ENCODE results near the gene ZNF277.

Gene ZNF277

GRCh38 chr7:112260911-112261310 is 54.4 kb downstream of the ZNF277 start:
- H3K79me2 ChIP-seq (ENCODE audit: insufficient read depth, low read depth) = peaks cover 25% of the 10 kb centered on the region
- H3K4me2 ChIP-seq = no peak overlapping the region
- no peak overlapping the region for H2AFZ ChIP-seq (ENCODE audit: low read depth)
- no peaks in the 10 kb centered on the region for H3K27me3 ChIP-seq (ENCODE audit: insufficient read depth, low read depth)
- no peak overlapping the region for H3K4me3 ChIP-seq (IDR thresholded peaks at IDR 0.05; ENCODE audit: insufficient read depth, low read depth, low read length)
- no peak for TF ChIP-seq CTCF (conservative IDR thresholded peaks at IDR 0.05; ENCODE audit: low read depth, low read length)
- peaks cover 57% of the 10 kb centered on the region for H3K4me1 ChIP-seq (ENCODE audit: low read depth, poor library complexity, severe bottlenecking)
- H4K20me1 ChIP-seq (ENCODE audit: insufficient read depth) = no peaks in the 10 kb centered on the region
- H3K27ac ChIP-seq = no peak overlapping the region
- no peaks in the 10 kb centered on the region for H3K36me3 ChIP-seq (ENCODE audit: insufficient read depth)
- no peak overlapping the region for H3K9ac ChIP-seq

GRCh38 chr7:112262036-112262435 is 55.5 kb downstream of the ZNF277 start:
- Histone ChIP-seq H2AFZ (ENCODE audit: low read depth) (no peak overlapping the region), H3K27me3 (ENCODE audit: insufficient read depth, low read depth) (no peaks in the 10 kb centered on the region), H3K4me2 (peak overlapping the region; percentile 95; the same call in 1 of the 2 replicates), H3K9ac (no peak overlapping the region), H3K79me2 (ENCODE audit: insufficient read depth, low read depth) (peaks cover 28% of the 10 kb centered on the region), H3K27ac (no peak overlapping the region), H4K20me1 (ENCODE audit: insufficient read depth) (no peaks in the 10 kb centered on the region), H3K36me3 (ENCODE audit: insufficient read depth) (no peaks in the 10 kb centered on the region), H3K4me3 (IDR thresholded peaks at IDR 0.05; ENCODE audit: insufficient read depth, low read depth, low read length) (no peak overlapping the region), H3K4me1 (ENCODE audit: low read depth, poor library complexity, severe bottlenecking) (peaks cover 66% of the 10 kb centered on the region)
- no peak for TF ChIP-seq CTCF (conservative IDR thresholded peaks at IDR 0.05; ENCODE audit: low read depth, low read length)

GRCh38 chr7:112262855-112263487 is 56.5 kb downstream of the ZNF277 start:
- Histone ChIP-seq H3K4me2 (peak overlapping the region; percentile 95), H3K36me3 (ENCODE audit: insufficient read depth) (no peaks in the 10 kb centered on the region), H3K4me1 (ENCODE audit: low read depth, poor library complexity, severe bottlenecking) (peaks cover 75% of the 10 kb centered on the region), H3K27me3 (ENCODE audit: insufficient read depth, low read depth) (no peaks in the 10 kb centered on the region), H3K27ac (peak overlapping the region; percentile 71), H4K20me1 (ENCODE audit: insufficient read depth) (no peaks in the 10 kb centered on the region), H2AFZ (ENCODE audit: low read depth) (peak overlapping the region; percentile 8), H3K9ac (peak overlapping the region; percentile 29; the same call in 1 of the 2 replicates), H3K4me3 (IDR thresholded peaks at IDR 0.05; ENCODE audit: insufficient read depth, low read depth, low read length) (no peak overlapping the region), H3K79me2 (ENCODE audit: insufficient read depth, low read depth) (peaks cover 28% of the 10 kb centered on the region)
- no peak for TF ChIP-seq CTCF (conservative IDR thresholded peaks at IDR 0.05; ENCODE audit: low read depth, low read length)

GRCh38 chr7:112263519-112263918 is 57.0 kb downstream of the ZNF277 start:
- peak overlapping the region; percentile 8 for H2AFZ ChIP-seq (ENCODE audit: low read depth)
- peak overlapping the region; percentile 95 for H3K4me2 ChIP-seq
- no peak for TF ChIP-seq CTCF (conservative IDR thresholded peaks at IDR 0.05; ENCODE audit: low read depth, low read length)
- H3K4me3 ChIP-seq (IDR thresholded peaks at IDR 0.05; ENCODE audit: insufficient read depth, low read depth, low read length) = no peak overlapping the region
- H4K20me1 ChIP-seq (ENCODE audit: insufficient read depth) = no peaks in the 10 kb centered on the region
- no peaks in the 10 kb centered on the region for H3K27me3 ChIP-seq (ENCODE audit: insufficient read depth, low read depth)
- H3K9ac ChIP-seq = peak overlapping the region; percentile 29; the same call in 1 of the 2 replicates
- peaks cover 80% of the 10 kb centered on the region for H3K4me1 ChIP-seq (ENCODE audit: low read depth, poor library complexity, severe bottlenecking)
- H3K27ac ChIP-seq = peak overlapping the region; percentile 71
- no peaks in the 10 kb centered on the region for H3K36me3 ChIP-seq (ENCODE audit: insufficient read depth)
- peaks cover 31% of the 10 kb centered on the region for H3K79me2 ChIP-seq (ENCODE audit: insufficient read depth, low read depth)

Measured in KMS-11 (cell line).